Measurements from ENCODE around the gene FOSB. TPM values are rescaled to one million over a fixed set of nuclear protein-coding genes. Genes with fewer than 3 reads are reported as not detected.
A peak's percentile ranks its signal among the peaks of the same experiment; 100 is the strongest.

Gene FOSB
- total and polyA plus RNA-seq, 9 of the 15 experiments (the other 6 are each of a cell fraction or from before 2014, with no cell fraction given): 0.11 to 2.7 (median 0.73) TPM

- TF ChIP-seq NKRF (IDR thresholded peaks at IDR 0.05; ENCODE audit: borderline replicate concordance) (peak; percentile 59), SP1 (CRISPR knock-in tag; IDR thresholded peaks at IDR 0.05) (peak; percentile 72), SMC3 (conservative IDR thresholded peaks at IDR 0.05; ENCODE audit: insufficient read depth, low read depth, low read length) (no peak), ZBTB1 (CRISPR knock-in tag; IDR thresholded peaks at IDR 0.05; ENCODE audit: borderline replicate concordance, low read depth) (peak; percentile 70; the same call in 1 of the 2 replicates), HEY1 (CRISPR knock-in tag; IDR thresholded peaks at IDR 0.05; ENCODE audit: borderline replicate concordance) (no peak), CREB1 (IDR thresholded peaks at IDR 0.05) (peak; percentile 32; the same call in 1 of the 2 replicates), CREB1 (CRISPR knock-in tag; IDR thresholded peaks at IDR 0.05) (peak; percentile 63; the same call in 1 of the 2 replicates), HMGN3 (IDR thresholded peaks at IDR 0.05; ENCODE audit: borderline replicate concordance, extremely low read depth, insufficient read length, low read depth, low read length) (peak; percentile 79), XRCC5 (IDR thresholded peaks at IDR 0.05; ENCODE audit: low read depth, low read length) (peak; percentile 80; the same call in 1 of the 2 replicates), RB1 (IDR thresholded peaks at IDR 0.05; ENCODE audit: low read depth) (peak; percentile 41), ZNF830 (CRISPR knock-in tag; IDR thresholded peaks at IDR 0.05) (0 out of 2 replicates have a peak, but pooled peaks have one; percentile 76), EGR1 (conservative IDR thresholded peaks at IDR 0.05) (peak; percentile 86), NFRKB (IDR thresholded peaks at IDR 0.05; ENCODE audit: low read depth) (peak; percentile 76), CAMTA2 (CRISPR knock-in tag; conservative IDR thresholded peaks at IDR 0.05) (peak; percentile 54; the same call in 1 of the 2 replicates), KDM4B (IDR thresholded peaks at IDR 0.05; ENCODE audit: borderline replicate concordance in 2 of 2, low read depth in 1 of 2) (peak in 1 of 2 experiments; percentile 67; a peak in 1 of 4 replicates), TSC22D4 (tag; IDR thresholded peaks at IDR 0.05) (no peak), PYGO2 (tag; IDR thresholded peaks at IDR 0.05) (0 out of 2 replicates have a peak, but pooled peaks have one; percentile 29), DPF2 (IDR thresholded peaks at IDR 0.05) (no peak), HDAC2 (IDR thresholded peaks at IDR 0.05) (peak; percentile 27; the same call in 1 of the 2 replicates), CUX1 (CRISPR knock-in tag; IDR thresholded peaks at IDR 0.05) (no peak), ZBTB7A (IDR thresholded peaks at IDR 0.05; ENCODE audit: borderline replicate concordance, control insufficient read depth, low read depth, low read length) (peak; percentile 28), TCF7 (IDR thresholded peaks at IDR 0.05; ENCODE audit: borderline replicate concordance) (no peak)
These were observed 39.4 kb downstream of the FOSB start, which contains the start of gene VASP (continued) for GRCh38 chr19:45506989-45507871.
